HepG2 (cell line): ENCODE results near the gene ENTPD6. TPM values are rescaled to one million over a fixed set of nuclear protein-coding genes. Genes with fewer than 3 reads are reported as not detected.
A peak's percentile ranks its signal among the peaks of the same experiment; 100 is the strongest.

Source experiments
- AGO1 ChIP-seq: fragments of 200-400 bp; formaldehyde crosslinking; IDR thresholded peaks from 2 replicates; pipeline ENCODE4 v1.6.1; 2017; ENCODE audit warnings: mild to moderate bottlenecking, low read depth, low read length, moderate library complexity; ENCODE audit not compliant: poor library complexity, severe bottlenecking
- AHDC1 ChIP-seq: sonication (generic); formaldehyde crosslinking; IDR thresholded peaks from 2 replicates; pipeline ENCODE4 v1.5.1; 2020; ENCODE audit warnings: mild to moderate bottlenecking, missing genetic modification reagents, borderline replicate concordance
- KLF15 ChIP-seq: sonication (generic); formaldehyde crosslinking; IDR thresholded peaks from 2 replicates; pipeline ENCODE4 v1.8.1; 2023; ENCODE audit warnings: borderline replicate concordance, mild to moderate bottlenecking, inconsistent platforms, missing genetic modification reagents, mixed read lengths
- NCOA1 ChIP-seq: sonication (generic); formaldehyde crosslinking; IDR thresholded peaks from 2 replicates; pipeline ENCODE4 v1.9.0; 2021; ENCODE audit warnings: missing genetic modification reagents
- PLRG1 ChIP-seq: fragments of 450-650 bp; conservative IDR thresholded peaks from 2 replicates; pipeline ENCODE4 v1.6.1; 2016
- PRDM10 ChIP-seq: sonication (generic); formaldehyde crosslinking; IDR thresholded peaks from 2 replicates; pipeline ENCODE4 v1.4.0; 2020; ENCODE audit warnings: low read depth, missing genetic modification reagents
- SPEN ChIP-seq: sonication (generic); formaldehyde crosslinking; IDR thresholded peaks from 2 replicates; pipeline ENCODE4 v1.5.1; 2020; ENCODE audit warnings: low read depth, mild to moderate bottlenecking, missing genetic modification reagents
- ZFP90 ChIP-seq: sonication (generic); formaldehyde crosslinking; IDR thresholded peaks from 2 replicates; pipeline ENCODE4 v1.8.0; 2022; ENCODE audit warnings: missing genetic modification reagents, mild to moderate bottlenecking, inconsistent platforms, borderline replicate concordance
- ZNF331 ChIP-seq: sonication (generic); formaldehyde crosslinking; IDR thresholded peaks from 2 replicates; pipeline ENCODE4 v1.4.0; 2020; ENCODE audit warnings: missing genetic modification reagents
- ZNF687 ChIP-seq: sonication (generic); formaldehyde crosslinking; IDR thresholded peaks from 2 replicates; pipeline ENCODE4 v1.5.1; 2020; ENCODE audit warnings: mild to moderate bottlenecking, missing genetic modification reagents, moderate library complexity
- ZNF780A ChIP-seq: sonication (generic); formaldehyde crosslinking; IDR thresholded peaks from 2 replicates; pipeline ENCODE4 v1.8.0; 2022; ENCODE audit warnings: mild to moderate bottlenecking, missing genetic modification reagents, moderate library complexity
- ZNF792 ChIP-seq: IDR thresholded peaks from 2 replicates; pipeline ENCODE4 v1.6.1; 2016
- ZSCAN25 ChIP-seq: sonication (generic); formaldehyde crosslinking; IDR thresholded peaks from 2 replicates; pipeline ENCODE4 v1.8.0; 2022; ENCODE audit warnings: mild to moderate bottlenecking, missing genetic modification reagents
- polyA plus RNA-seq, 8 experiments: library from polyadenylated mRNA; depleted of rRNA in 3 of 8; stranded (reverse) in 7 of 8; unstranded in 1 of 8; fragments of >200 nt; fragmentation: Illumina TruSeq in 4 of 8; extraction: Trizol in 4 of 8; gene quantifications; 2 replicates each; pipeline versions ENCODE4 v1.2.1 to v1.2.3, GENCODE V29; 2011 to 2016; ENCODE audit warnings: low read depth in 4 of 8, missing spikeins in 1 of 8, mixed read lengths in 1 of 8; ENCODE audit not compliant: insufficient read depth in 1 of 8
- total RNA-seq, 5 experiments: library from RNA; depleted of rRNA; stranded (reverse); fragments of >200 nt; fragmentation: Illumina TruSeq; extraction: Trizol; gene quantifications; 2 replicates each; pipeline ENCODE4 v1.2.3, GENCODE V29; 2016; ENCODE audit warnings: low read depth in 1 of 5

ENTPD6 gene
- total and polyA plus RNA-seq, 2 of the 13 experiments (the other 11 are each of a cell fraction or from before 2014, with no cell fraction given) = 164 to 172 TPM

GRCh38 chr20:25213566-25214425 lies 18.3 kb downstream of the ENTPD6 start (continued):
- TF ChIP-seq PRDM10 (CRISPR knock-in tag) (no peak), PLRG1 (no peak), AHDC1 (no peak), ZNF780A (CRISPR knock-in tag) (no peak), AGO1 (peak; percentile 43), KLF15 (no peak), SPEN (CRISPR knock-in tag) (no peak), ZNF792 (CRISPR knock-in tag) (no peak), NCOA1 (CRISPR knock-in tag) (no peak), ZNF331 (CRISPR knock-in tag) (no peak), ZFP90 (CRISPR knock-in tag) (no peak), ZSCAN25 (CRISPR knock-in tag) (no peak), ZNF687 (CRISPR knock-in tag) (peak; percentile 14; the same call in 1 of the 2 replicates)
